Right lobe of liver (tissue), 4 donors: Measurements from ENCODE around the gene CDT1.

Experiments used
- POLR2A ChIP-seq: fragments of 450-650 bp; IDR thresholded peaks from one replicate; pipeline ENCODE4 v1.6.1; 2017; ENCODE audit warnings: antibody characterized with exemption, mild to moderate bottlenecking
- TF ChIP-seq, protein P1 (sequence below), 4 donors: fragments of 200-600 bp in 3 of 4; fragments of 450-650 bp in 1 of 4; IDR thresholded peaks; one replicate each; pipeline versions ENCODE4 v1.5.1 to v1.8.0; 2016 to 2022; ENCODE audit warnings: antibody characterized with exemption in 4 of 4, mild to moderate bottlenecking in 2 of 4
- donor health status: DM: no; HTN: no; CAD: no.
- donor health status: DM: no; HTN: no; CAD: no.
- donor health status: DM: no; HTN: yes; CAD: no.

GRCh38 chr16:88787579-88788314 is 15.8 kb upstream of the CDT1 start:
- TF ChIP-seq POLR2A: no peak
- TF ChIP-seq, protein P1, sequence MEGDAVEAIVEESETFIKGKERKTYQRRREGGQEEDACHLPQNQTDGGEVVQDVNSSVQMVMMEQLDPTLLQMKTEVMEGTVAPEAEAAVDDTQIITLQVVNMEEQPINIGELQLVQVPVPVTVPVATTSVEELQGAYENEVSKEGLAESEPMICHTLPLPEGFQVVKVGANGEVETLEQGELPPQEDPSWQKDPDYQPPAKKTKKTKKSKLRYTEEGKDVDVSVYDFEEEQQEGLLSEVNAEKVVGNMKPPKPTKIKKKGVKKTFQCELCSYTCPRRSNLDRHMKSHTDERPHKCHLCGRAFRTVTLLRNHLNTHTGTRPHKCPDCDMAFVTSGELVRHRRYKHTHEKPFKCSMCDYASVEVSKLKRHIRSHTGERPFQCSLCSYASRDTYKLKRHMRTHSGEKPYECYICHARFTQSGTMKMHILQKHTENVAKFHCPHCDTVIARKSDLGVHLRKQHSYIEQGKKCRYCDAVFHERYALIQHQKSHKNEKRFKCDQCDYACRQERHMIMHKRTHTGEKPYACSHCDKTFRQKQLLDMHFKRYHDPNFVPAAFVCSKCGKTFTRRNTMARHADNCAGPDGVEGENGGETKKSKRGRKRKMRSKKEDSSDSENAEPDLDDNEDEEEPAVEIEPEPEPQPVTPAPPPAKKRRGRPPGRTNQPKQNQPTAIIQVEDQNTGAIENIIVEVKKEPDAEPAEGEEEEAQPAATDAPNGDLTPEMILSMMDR (IDR thresholded peaks at IDR 0.05): no peak
